ENCODE data around the gene BEND7.

DNA sequence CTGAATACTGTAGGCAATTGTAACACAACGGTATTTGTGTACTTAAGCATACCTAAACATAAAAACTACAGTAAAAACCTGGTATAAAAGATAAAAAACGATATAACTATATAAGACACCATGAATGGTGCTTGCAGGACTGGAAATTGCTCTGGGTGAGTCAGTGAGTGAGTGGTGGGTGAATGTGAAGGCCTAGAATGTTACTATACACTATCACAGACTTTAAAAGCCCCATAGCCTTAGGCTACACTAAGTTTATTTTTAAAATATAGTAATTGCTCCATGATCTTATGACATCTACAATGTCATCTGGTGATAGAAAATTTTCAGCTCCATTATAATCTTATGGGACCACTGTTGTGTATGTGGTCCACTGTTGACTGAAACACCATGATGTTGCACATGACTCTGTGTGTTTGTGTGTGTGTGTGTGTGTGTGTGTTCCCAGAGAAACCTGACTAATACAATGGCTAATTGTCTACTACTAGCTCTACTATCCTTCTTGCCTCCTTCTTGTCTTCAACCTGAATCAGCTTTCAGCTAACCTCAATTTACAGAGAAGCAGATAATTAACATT, 30.4 kb upstream of the BEND7 start:
- TF ChIP-seq POLR2A (IDR thresholded peaks at IDR 0.05) (no peak), CTCF (IDR thresholded peaks at IDR 0.05) (no peak), EP300 (IDR thresholded peaks at IDR 0.05) (no peak)
